HepG2 (cell line): ENCODE results near the gene C20orf204. TPM values are rescaled to one million over a fixed set of nuclear protein-coding genes. Genes with fewer than 3 reads are reported as not detected.

Source experiments
- HNRNPH1 ChIP-seq: fragments of 200-400 bp; formaldehyde crosslinking; optimal IDR thresholded peaks from 2 replicates; pipeline ENCODE3; 2017; ENCODE audit warnings: mild to moderate bottlenecking, low read depth, low read length
- HOXA5 ChIP-seq: sonication (generic); formaldehyde crosslinking; IDR thresholded peaks from 2 replicates; pipeline ENCODE4 v1.4.0; 2020; ENCODE audit warnings: missing genetic modification reagents
- KLF13 ChIP-seq: sonication (generic); formaldehyde crosslinking; IDR thresholded peaks from 2 replicates; pipeline ENCODE4 v1.4.0; 2020; ENCODE audit warnings: mild to moderate bottlenecking, missing genetic modification reagents
- RNF2 ChIP-seq: fragments of 450-650 bp; conservative IDR thresholded peaks from 2 replicates; pipeline ENCODE4 v1.6.1; 2016; ENCODE audit warnings: low read depth
- RXRA ChIP-seq: sonication (generic); formaldehyde crosslinking; IDR thresholded peaks from 2 replicates; pipeline ENCODE4 v1.5.1; 2020; ENCODE audit warnings: missing genetic modification reagents
- SMYD3 ChIP-seq: sonication (generic); formaldehyde crosslinking; IDR thresholded peaks from 2 replicates; pipeline ENCODE4 v1.8.1; 2023; ENCODE audit warnings: mild to moderate bottlenecking, missing genetic modification reagents
- TEF ChIP-seq: sonication (generic); formaldehyde crosslinking; IDR thresholded peaks from 2 replicates; pipeline ENCODE4 v1.5.0; 2020; ENCODE audit warnings: missing genetic modification reagents
- TERF1 ChIP-seq: sonication (generic); formaldehyde crosslinking; IDR thresholded peaks from 2 replicates; pipeline ENCODE4 v1.8.0; 2022; ENCODE audit warnings: mild to moderate bottlenecking, missing genetic modification reagents, moderate library complexity
- XRCC5 ChIP-seq: fragments of 200-400 bp; formaldehyde crosslinking; optimal IDR thresholded peaks from 2 replicates; pipeline ENCODE3; 2017; ENCODE audit warnings: mild to moderate bottlenecking, low read length
- ZFYVE20 ChIP-seq: sonication (generic); formaldehyde crosslinking; IDR thresholded peaks from 2 replicates; pipeline ENCODE4 v1.8.0; 2023; ENCODE audit warnings: low read depth, mild to moderate bottlenecking, moderate library complexity, missing genetic modification reagents, borderline replicate concordance
- ZNF205 ChIP-seq: IDR thresholded peaks from 2 replicates; pipeline ENCODE4 v1.6.1; 2018; ENCODE audit warnings: missing biosample characterization, missing genetic modification reagents
- ZNF224 ChIP-seq: sonication (generic); formaldehyde crosslinking; IDR thresholded peaks from 2 replicates; pipeline ENCODE4 v1.5.0; 2020; ENCODE audit warnings: mild to moderate bottlenecking, missing genetic modification reagents
- ZNF281 ChIP-seq: sonication (generic); formaldehyde crosslinking; IDR thresholded peaks from 2 replicates; pipeline ENCODE4 v1.4.0; 2020; ENCODE audit warnings: missing genetic modification reagents, borderline replicate concordance
- ZNF335 ChIP-seq: sonication (generic); formaldehyde crosslinking; IDR thresholded peaks from 2 replicates; pipeline ENCODE4 v1.4.0; 2020; ENCODE audit warnings: missing genetic modification reagents
- ZNF572 ChIP-seq: sonication (generic); formaldehyde crosslinking; IDR thresholded peaks from 2 replicates; pipeline ENCODE4 v1.5.1; 2020; ENCODE audit warnings: mild to moderate bottlenecking, missing genetic modification reagents
- ZNF678 ChIP-seq: sonication (generic); formaldehyde crosslinking; IDR thresholded peaks from 2 replicates; pipeline ENCODE4 v1.4.0; 2020; ENCODE audit warnings: mild to moderate bottlenecking, missing genetic modification reagents
- ZNF883 ChIP-seq: sonication (generic); formaldehyde crosslinking; IDR thresholded peaks from 2 replicates; pipeline ENCODE4 v1.5.1; 2020; ENCODE audit warnings: mild to moderate bottlenecking, missing genetic modification reagents; ENCODE audit errors: not compliant biosample characterization
- polyA plus RNA-seq, 8 experiments: library from polyadenylated mRNA; depleted of rRNA in 3 of 8; stranded (reverse) in 7 of 8; unstranded in 1 of 8; fragments of >200 nt; fragmentation: Illumina TruSeq in 4 of 8; extraction: Trizol in 4 of 8; gene quantifications; 2 replicates each; pipeline versions ENCODE4 v1.2.1 to v1.2.3, GENCODE V29; 2011 to 2016; ENCODE audit warnings: low read depth in 4 of 8, missing spikeins in 1 of 8, mixed read lengths in 1 of 8; ENCODE audit not compliant: insufficient read depth in 1 of 8
- total RNA-seq, 5 experiments: library from RNA; depleted of rRNA; stranded (reverse); fragments of >200 nt; fragmentation: Illumina TruSeq; extraction: Trizol; gene quantifications; 2 replicates each; pipeline ENCODE4 v1.2.3, GENCODE V29; 2016; ENCODE audit warnings: low read depth in 1 of 5
- TF ChIP-seq, protein P1 (sequence below): sonication (generic); formaldehyde crosslinking; conservative IDR thresholded peaks from 2 replicates; pipeline ENCODE4 v1.4.0; 2020; ENCODE audit warnings: mild to moderate bottlenecking, missing genetic modification reagents, moderate library complexity
- TF ChIP-seq, protein P2 (sequence below): sonication (generic); formaldehyde crosslinking; IDR thresholded peaks from 2 replicates; pipeline ENCODE4 v1.4.0; 2020; ENCODE audit warnings: missing genetic modification reagents

Gene C20orf204
- total and polyA plus RNA-seq, 2 of the 13 experiments (the other 11 are each of a cell fraction or from before 2014, with no cell fraction given) = 22.1 to 80.0 TPM

- TF ChIP-seq, protein P1, sequence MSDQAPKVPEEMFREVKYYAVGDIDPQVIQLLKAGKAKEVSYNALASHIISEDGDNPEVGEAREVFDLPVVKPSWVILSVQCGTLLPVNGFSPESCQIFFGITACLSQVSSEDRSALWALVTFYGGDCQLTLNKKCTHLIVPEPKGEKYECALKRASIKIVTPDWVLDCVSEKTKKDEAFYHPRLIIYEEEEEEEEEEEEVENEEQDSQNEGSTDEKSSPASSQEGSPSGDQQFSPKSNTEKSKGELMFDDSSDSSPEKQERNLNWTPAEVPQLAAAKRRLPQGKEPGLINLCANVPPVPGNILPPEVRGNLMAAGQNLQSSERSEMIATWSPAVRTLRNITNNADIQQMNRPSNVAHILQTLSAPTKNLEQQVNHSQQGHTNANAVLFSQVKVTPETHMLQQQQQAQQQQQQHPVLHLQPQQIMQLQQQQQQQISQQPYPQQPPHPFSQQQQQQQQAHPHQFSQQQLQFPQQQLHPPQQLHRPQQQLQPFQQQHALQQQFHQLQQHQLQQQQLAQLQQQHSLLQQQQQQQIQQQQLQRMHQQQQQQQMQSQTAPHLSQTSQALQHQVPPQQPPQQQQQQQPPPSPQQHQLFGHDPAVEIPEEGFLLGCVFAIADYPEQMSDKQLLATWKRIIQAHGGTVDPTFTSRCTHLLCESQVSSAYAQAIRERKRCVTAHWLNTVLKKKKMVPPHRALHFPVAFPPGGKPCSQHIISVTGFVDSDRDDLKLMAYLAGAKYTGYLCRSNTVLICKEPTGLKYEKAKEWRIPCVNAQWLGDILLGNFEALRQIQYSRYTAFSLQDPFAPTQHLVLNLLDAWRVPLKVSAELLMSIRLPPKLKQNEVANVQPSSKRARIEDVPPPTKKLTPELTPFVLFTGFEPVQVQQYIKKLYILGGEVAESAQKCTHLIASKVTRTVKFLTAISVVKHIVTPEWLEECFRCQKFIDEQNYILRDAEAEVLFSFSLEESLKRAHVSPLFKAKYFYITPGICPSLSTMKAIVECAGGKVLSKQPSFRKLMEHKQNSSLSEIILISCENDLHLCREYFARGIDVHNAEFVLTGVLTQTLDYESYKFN = peak; percentile 47; the same call in 1 of the 2 replicates
- TF ChIP-seq ZNF281 (peak; percentile 45; the same call in 1 of the 2 replicates), ZNF572 (CRISPR knock-in tag) (0 out of 2 replicates have a peak, but pooled peaks have one; percentile 88), ZNF224 (CRISPR knock-in tag) (peak; percentile 97; the same call in 1 of the 2 replicates), TEF (CRISPR knock-in tag) (no peak), HNRNPH1 (peak; percentile 44), HOXA5 (CRISPR knock-in tag) (no peak), ZNF678 (peak; percentile 71; the same call in 1 of the 2 replicates), TERF1 (CRISPR knock-in tag) (peak; percentile 90; the same call in 1 of the 2 replicates), ZNF883 (peak; percentile 26), KLF13 (CRISPR knock-in tag) (peak; percentile 91), RXRA (CRISPR knock-in tag) (peak; percentile 76; the same call in 1 of the 2 replicates), ZNF335 (CRISPR knock-in tag) (peak; percentile 70; the same call in 1 of the 2 replicates), XRCC5 (peak; percentile 85), SMYD3 (CRISPR knock-in tag) (no peak), RNF2 (peak; percentile 90), ZFYVE20 (0 out of 2 replicates have a peak, but pooled peaks have one; percentile 47), ZNF205 (CRISPR knock-in tag) (peak; percentile 21; the same call in 1 of the 2 replicates)
- TF ChIP-seq, protein P2, sequence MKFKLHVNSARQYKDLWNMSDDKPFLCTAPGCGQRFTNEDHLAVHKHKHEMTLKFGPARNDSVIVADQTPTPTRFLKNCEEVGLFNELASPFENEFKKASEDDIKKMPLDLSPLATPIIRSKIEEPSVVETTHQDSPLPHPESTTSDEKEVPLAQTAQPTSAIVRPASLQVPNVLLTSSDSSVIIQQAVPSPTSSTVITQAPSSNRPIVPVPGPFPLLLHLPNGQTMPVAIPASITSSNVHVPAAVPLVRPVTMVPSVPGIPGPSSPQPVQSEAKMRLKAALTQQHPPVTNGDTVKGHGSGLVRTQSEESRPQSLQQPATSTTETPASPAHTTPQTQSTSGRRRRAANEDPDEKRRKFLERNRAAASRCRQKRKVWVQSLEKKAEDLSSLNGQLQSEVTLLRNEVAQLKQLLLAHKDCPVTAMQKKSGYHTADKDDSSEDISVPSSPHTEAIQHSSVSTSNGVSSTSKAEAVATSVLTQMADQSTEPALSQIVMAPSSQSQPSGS (CRISPR knock-in tag) = no peak
Observed at GRCh38 chr20:64052987-64053840, 17.2 kb downstream of the C20orf204 start (continued).
